NCI-H82 treated with DMSO at 0.1 percent for 48 hours (cell line): ENCODE results near the gene OXGR1.
A peak's percentile ranks its signal among the peaks of the same experiment; 100 is the strongest.
"Not testable (repeated sequence)": the region's sequence is repeated elsewhere in the genome, so short reads cannot be mapped to it uniquely, and the experiment has no call there.

Experiments used
- DNase-seq: peaks from one replicate; lab custom pipeline; 2025; ENCODE audit not compliant: unreplicated experiment; lab: John Stamatoyannopoulos, UW

The OXGR1 gene

DNA sequence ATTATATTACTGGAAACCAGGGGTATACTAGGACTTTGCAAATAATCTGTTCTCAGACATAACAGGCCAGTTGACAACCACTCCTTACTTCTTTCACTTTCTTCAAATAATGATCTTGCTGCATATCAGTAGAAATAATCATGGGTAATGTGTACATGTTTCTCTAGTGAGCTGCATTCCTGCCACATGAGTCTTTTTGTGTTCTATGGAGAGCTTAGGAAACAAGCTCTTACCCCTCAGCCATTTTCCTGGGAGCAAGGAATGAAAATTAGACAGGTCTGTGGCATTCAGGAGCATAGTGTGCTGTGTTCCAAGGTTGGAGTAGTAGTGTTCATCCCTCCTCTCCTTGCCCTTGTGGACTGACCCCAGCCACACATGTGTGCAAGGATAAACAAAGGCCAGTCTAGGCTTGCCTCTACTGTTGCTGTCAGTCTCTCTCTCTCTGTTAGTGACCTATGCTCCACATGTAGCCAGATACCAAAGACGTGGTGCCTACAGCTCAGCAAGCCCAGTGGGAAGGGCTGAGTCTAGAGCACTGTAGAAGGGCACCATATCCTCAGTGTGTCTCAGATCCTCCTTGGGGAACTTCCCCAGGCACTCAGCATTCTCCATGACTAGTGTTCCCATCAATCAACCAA, 11.5 kb upstream of the OXGR1 start:
- no peak for DNase-seq

DNA sequence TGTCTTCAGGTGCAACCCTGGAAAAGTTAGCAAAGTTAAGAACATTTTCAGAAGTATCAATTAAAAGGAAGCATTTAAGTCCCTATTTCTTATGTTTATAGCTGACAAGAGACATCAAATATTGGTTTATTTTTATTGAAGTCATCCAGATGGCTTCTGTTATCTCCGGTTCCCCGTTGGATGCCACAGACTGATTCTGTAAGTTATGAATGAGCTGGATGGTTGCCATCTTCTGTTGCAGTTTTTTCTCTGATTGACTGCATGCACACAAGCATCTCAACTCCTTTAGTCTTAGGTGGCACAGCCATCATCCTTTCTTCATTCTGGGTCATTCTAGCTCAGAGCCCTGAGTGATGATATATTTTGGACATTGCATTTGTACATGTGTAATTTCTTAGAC, 10.6 kb upstream of the OXGR1 start:
- no peak for DNase-seq

DNA sequence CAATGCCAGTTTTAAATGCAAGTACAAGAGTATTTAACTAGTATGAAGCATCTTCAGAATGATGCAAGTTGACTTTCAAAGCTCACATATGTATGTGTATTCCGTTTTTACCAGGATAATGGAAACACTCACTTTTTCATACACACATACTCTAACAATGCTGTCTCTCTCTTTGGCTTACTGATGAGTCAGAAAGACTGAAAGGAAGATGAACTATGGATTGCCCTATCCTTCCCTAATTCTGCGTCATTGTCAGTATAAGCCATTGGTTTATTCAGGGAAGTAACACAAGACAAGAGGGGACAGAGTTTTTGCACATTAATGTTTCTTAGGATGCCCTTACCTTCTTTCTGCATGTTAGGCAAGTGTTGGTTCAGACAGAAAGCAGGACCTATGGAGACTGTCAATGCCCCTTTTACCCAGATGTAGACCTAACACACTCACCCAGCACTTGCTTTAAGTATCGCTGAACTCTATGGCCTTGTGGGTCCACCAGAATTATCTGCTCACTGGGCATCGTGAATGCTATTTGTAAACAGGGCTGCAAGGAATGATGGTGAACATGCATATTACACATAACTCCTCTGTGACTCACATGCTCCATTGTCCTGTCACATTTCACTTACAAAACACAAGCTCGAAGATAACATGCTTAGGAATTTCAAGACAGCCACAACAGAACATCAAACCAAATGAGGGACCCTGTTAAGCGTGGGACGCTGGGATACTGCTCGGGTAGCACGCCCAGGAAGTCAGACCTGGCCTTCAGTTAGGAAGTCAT, 10.0 kb upstream of the OXGR1 start:
- DNase-seq: no peak

DNA sequence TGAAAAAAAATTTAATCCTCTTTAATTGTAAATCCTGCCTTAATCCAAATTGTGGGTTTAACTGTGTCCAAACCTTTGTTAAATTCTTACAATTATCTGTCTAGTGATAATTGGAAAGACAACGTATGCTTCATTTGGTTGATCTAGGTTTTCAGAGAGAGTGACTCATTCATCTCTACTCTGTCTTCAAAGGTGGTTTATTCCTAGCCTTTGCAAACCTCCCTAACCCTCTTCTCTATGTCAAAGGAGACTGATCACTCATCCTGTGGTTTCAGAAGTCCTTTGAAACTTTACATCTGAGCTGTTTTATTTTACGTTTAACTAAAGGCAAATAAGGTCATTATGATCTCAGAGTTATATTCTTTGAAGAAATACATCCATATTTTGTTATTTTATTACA, 8.8 kb upstream of the OXGR1 start:
- DNase-seq: no peak

DNA sequence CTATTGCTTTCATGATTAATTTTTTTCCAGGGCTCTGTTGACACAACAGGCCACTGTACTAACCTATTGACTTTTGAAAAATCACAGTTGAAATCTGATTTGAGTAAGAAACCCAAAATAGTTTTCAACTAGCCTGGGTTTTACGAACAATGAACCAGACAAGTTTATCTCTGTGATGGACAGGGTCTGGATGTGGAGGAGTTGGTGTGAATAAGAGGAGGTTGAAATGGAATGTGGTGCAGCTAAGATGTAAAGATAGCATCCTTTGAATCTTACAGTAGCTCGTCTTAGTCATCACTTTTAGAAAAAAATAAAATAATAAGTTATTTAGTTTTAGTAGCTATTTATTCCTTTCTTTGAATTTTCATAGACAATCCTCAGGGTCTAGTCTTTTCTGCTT, 8.3 kb upstream of the OXGR1 start:
- DNase-seq: no peak

DNA sequence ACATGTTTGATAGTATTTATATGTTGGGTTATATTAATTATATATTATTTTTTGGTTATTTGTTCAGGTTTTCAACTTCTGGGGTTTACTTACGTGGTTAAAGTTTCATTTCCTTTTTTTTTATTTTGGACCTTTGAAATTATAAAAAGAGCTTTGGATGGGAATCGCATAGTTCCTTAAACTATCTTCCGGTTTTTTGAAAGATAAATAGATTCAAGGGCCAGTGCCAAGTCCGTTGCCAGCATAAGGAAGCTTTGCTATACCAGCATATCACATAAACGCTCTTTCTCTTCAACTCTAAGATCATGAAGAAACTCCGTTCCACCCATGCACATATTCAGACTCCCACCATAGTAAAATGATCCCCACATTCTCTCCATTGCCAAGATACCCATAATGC, 7.4 kb upstream of the OXGR1 start:
- DNase-seq: no peak

DNA sequence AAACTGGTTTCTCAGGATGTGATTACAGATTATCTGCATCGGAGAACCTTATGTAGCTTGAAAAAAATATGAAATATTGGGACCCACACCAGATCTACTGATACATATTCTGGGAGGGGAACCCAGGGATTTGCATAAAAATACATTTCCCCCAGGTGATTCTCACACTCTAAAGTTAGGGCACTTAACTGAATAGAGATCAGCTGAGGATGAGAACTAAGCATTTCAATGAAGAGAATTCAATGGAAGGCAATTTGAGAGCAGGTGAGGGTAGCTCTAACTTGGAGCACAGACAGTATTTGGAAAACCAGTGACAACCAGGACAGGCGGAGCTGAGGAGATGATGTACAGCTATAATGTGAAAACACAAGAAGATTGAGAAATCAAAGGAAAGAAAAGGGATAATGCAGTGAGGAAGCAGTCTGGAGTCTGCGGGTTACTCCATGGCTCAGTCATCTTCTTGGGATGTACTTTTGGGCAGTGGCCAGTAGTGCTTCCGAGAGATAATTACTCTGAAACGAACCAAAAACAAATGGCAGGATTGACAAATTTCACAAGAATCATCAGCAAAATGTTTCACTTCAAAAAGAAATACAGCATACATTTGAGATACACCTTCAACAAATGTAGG, 6.1 kb upstream of the OXGR1 start:
- DNase-seq: no peak

DNA sequence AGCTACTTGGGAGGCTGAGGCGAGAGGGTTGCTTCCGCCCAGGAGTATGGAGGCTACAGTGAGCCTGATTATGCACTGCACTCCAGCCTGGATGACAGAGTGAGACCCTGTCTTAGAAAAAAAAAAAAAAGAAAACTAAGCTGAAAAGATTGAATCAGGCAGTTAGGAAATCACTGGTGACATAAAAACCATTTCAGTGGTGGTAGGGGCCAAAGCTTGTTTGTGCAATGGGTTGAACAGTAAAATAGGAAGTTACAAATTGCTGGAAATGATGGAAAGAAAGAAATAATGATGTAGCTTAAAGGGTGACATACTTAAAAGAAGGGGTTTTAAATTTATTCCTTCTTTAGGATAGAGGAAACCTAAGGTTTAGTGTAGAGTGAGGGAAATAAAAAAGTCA, 4.8 kb upstream of the OXGR1 start:
- DNase-seq: no peak

DNA sequence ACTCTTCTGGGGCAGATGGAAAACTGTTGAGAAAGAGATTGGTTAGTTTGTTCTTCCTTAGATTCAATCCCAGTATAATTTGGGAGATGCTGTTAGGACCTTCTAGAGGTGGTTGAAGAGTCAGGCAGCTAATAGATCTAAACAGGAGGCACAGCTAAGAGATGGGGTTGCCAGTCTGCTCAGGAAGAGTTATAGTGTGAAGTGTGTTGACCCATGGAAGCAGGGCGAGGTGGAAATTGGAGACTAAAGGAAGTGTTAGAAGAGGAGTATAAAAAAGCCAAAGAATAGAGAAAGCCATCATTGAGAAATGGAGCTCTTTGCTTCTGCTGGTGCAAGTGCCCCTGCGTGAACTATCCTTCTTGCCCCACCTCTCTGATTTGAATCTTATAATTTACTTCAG, 3.8 kb upstream of the OXGR1 start:
- DNase-seq: no peak

DNA sequence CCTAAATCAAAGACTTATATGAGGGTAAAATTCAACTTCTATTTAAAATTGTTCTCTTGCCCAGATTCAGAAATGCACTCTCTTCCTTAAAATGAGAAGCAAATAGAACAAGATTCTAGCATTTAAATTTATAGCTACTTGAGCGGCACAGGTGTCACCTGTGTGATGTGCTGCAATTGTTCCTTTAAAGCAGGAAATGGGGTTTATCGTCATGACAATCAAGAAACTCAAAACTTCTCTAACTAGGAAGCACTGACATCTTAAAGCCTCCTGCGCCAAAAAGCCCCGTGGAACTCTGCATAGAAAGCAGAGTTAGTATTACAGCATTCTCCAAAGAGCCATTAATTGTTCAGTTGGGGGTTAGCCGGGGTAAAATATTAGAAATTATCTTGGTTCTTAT, 2.6 kb upstream of the OXGR1 start:
- no peak for DNase-seq

DNA sequence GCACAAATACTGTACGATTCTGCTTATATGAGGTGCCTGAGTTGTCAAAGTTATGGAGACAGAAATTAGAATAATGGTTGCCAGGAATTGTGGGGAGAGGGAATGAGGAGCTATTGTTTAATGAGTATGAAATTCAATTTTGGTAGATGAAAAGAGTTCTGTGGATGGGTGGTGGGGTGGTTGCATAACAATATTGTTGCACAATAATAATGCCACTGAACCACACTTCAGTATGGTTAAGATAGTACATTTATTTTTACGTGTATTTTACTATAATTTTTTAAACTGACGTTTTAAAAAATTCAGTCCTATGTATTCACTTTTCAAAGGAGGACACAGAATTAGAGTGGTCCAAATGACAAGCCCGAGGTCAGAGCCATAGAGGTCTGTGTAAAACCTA, 1.8 kb upstream of the OXGR1 start:
- DNase-seq: no peak

DNA sequence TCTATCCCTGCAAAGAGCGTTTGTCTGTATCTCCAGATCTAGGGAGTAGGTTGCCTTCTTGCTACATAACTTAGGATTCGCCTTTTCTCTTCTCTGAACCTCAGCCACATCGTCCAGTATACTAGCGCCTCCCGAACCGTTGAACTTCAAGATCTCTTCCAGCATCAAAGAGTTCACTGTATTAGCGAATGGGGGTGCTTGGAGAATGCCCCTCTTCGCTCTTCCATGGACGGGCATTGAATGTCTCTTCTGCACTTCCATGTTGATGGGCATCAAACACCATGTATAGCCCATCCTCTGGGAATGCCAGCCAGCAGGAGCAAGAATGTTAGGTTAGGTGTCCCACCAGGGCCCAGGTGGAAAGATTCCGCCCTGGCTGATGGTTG, 575 bp upstream of the OXGR1 start:
- no peak for DNase-seq

DNA sequence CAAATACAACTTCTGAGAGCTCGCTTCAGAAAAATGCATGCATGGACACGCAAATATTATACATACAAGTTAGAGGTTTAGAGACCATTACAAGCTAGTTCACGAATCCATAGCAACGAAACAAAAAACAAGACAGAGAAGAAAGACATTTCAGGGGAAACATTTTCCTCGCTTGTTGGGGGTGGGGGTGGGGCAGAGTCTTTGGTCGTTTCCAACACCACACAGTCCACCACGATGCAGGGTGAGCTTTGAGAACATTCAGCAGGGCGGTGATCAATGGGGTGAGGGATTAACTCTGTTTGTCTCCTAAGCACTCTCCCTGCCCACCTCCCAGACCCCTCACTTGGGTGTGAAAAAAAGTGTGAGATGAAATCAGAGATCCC, 651 bp downstream of the OXGR1 start:
- DNase-seq: no peak

DNA sequence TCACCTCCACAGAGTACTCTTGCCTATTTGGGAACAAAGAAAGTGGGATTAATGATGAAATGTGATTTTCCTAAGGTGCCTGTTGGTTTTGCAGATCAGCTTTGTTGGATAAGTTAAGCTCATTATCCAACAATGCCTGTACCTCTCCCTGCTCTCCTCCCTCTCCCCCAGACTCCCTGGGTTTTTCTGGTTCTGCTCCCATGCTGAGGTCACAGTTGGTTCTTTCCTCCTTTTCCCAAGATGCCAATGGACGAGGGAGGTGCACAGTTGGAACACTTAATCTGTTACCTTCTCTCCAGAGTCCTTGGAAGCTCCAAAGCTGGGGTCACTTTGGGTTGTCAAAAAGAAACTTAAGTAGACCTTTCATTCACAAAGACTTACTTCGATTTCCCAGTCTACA, 1.6 kb downstream of the OXGR1 start:
- DNase-seq: peak; percentile 88

DNA sequence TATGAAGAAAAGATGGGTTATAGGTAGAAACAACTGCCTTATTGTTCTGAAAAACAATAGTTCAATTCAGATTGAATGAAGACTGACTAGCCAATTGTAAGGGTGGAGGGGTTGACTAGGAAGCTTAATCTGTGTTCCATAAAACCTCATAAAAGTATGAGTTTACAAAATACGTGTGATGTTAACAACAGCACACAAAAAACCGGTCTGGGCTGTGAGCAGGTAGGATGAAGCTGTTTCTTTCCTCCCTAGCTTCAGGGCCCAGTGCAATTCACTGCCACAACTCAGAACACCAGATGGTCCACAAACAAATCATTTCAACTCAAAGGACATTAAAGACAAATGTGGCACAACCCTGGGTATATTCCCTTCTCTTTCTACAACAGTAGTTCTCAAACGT, 3.2 kb downstream of the OXGR1 start:
- no peak for DNase-seq

DNA sequence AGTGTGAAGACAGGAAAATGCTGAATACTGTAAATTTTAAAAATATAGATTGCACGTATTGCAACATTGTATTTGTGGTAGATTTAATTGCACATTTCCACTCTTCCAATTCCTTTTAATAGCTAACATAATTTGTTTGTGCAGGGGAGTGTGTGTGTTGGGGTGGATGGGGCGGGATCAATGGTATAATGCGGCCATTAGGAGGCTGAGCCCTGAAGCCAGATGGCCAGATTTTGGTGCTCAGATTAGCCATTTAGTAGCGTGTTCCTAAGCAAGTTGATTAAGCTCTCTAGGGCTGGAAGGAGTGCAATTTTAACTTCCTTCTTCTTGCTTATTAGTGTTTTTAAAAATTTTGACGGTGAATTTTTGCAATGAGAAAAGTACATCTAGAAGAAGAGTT, 5.8 kb downstream of the OXGR1 start:
- peak; percentile 92 for DNase-seq

DNA sequence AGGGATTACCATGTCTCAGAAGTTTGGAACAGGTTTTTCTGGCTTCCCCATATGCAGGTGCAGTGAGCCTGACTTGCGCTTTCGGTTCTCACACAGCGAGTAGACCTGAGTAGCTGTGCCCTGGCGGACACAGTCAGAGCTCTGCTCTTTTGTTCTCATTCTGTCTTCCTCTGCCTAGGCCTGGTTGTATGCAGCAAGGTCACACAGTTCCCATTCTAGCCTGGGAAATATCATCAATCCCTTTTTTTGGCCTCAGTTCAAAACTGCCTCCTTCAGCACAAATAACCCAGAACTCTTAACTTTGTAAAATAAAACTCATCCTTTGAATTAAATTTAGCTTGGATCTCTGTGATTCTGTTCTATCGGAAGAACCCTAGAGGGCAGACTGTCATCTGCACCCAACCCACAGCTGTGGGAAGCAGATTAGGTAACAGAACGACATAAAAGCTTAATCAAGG, 10.2 kb downstream of the OXGR1 start:
- DNase-seq: peak; percentile 36

DNA sequence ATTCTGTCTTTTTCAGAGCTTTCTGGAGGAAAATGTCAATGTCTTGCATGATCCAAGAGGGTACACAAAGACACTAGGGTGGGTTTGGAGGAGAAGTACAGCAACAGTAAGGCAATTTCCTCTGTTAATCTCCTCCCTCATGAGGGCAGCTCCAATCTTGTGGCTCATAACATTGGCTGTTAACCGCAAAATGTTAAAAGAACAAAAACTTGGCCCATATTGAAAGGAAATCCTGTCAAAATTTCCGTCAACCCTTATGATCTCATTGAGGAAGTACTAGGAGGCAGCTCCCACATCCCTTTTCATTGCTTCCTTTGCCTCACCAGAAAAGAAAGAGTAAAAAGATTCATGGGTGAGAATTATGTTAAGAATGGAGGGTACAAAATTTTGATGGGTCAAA, 11.6 kb downstream of the OXGR1 start:
- no peak for DNase-seq

DNA sequence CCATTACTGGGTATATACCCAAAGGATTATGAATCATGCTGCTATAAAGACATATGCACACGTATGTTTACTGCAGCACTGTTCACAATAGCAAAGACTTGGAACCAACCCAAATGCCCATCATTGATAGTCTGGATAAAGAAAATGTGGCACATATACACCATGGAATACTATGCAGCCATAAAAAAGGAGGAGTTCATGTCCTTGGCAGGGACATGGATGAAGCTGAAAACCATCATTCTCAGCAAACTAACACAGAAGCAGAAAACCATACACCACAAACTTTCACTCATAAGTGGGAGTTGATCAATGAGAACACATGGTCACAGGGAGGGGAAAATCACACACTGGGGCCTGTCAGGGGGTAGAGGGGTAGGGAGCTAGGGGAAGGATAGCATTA, 14.4 kb downstream of the OXGR1 start:
- DNase-seq: not testable (repeated sequence)

DNA sequence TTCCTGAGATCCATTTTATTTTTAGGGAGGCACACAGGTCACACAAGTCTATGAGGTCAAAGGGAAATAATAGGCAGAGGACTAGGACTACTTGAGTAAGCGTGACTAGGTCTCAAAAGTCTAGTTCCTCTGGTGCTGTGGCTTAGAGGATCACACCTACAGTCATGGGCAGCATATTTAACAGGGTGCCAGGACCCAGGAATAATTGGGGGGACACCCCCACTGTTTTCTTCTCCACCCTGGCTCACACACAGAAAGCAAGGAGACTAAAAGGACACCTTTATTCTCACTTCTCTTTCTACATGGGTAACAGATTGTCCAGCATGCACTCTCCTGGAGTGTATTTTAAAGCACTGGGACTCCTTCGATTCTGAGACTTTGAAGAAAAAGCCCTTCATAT, 26.2 kb downstream of the OXGR1 start:
- DNase-seq: no peak

DNA sequence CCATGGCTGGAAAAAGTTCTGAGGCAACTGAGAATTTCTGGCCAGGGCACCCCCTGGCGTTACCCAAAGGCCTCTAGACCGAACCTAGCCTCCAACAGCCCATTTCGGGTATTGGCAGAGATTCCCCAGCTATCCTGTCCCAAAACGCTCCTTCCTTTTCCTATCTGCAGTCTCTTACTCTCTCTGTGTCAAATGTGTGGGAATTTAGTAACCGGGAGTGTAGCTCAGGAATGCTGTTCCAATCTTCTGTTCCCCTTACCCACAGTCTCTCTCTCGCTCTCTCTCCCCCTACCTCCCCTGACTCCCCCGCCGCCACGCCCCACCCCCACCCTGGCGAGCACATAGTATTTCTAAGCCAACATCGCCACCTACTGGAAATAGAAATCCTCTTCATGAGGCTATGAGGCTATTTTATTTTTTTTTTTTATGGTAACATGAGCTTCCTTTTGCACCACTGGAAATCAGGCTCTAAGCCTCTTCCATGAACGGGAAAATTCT, 27.0 kb downstream of the OXGR1 start:
- no peak for DNase-seq

DNA sequence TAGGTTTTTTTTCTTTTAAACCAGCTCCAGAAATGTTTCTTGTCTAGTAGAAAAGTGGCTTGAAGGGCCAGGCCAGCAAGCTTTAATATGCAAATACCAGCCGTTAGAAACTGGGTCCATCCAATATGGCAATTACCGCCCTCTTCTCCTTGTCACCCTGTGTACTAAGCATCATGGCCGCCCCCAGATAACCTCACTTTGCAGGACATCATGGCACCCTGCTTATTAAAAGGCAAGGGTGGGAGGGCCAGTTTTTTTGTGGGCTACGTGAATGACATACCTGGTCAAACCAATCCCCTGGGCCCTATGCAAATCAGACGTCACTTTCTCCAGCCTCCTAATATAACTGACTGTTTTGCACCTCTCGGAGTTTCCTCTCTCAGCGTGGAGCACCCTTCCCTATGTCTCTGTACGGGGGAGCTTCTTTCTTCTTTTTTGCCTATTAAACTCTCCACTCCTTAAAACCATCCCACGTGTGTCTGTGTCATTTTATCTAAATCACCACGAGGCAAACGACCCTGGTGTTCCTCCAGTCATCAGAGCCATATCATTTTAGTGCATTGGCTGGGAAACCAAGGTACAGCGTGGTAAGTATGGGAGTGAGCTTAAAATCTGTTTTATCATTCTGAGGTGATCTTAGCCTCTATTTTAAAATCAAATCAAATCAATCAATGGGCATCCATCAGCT, 27.7 kb downstream of the OXGR1 start:
- no peak for DNase-seq
